ENCODE measurements around the gene GIMAP4.

Gene GIMAP4

GRCh38 chr7:150569245-150569955 is 2.2 kb downstream of the GIMAP4 start:
- Histone ChIP-seq H3K4me1 (ENCODE audit: control insufficient read depth, insufficient read depth, low read length) (no peaks in the 10 kb centered on the region), H3K4me3 (ENCODE audit: low read depth, low read length) (no peak overlapping the region), H3K27ac (ENCODE audit: extremely low read depth, low read depth, low read length) (no peak overlapping the region), H3K9me3 (ENCODE audit: control insufficient read depth, insufficient read depth, low read depth, low read length) (no peaks in the 10 kb centered on the region), H3K36me3 (ENCODE audit: control insufficient read depth in 2 of 2, insufficient read depth in 1 of 2, low read length in 2 of 2) (no peaks in the 10 kb centered on the region)
- no peak for TF ChIP-seq ZNF558 (tag by site-specific recombination; IDR thresholded peaks at IDR 0.05)
- TF ChIP-seq ZNF157 (tag by site-specific recombination; IDR thresholded peaks at IDR 0.05): no peak
- TF ChIP-seq KLF9 (tag by site-specific recombination; IDR thresholded peaks at IDR 0.05; ENCODE audit: low read depth): no peak
- no peak for TF ChIP-seq IKZF3 (tag by site-specific recombination; IDR thresholded peaks at IDR 0.05)
- CTCF ChIA-PET: no interaction called here
- POLR2A ChIA-PET: no interaction called here

- Histone ChIP-seq H3K9me3 (ENCODE audit: control insufficient read depth, insufficient read depth, low read depth, low read length) (no peaks in the 10 kb centered on the region), H3K36me3 (ENCODE audit: control insufficient read depth in 2 of 2, insufficient read depth in 1 of 2, low read length in 2 of 2) (no peaks in the 10 kb centered on the region), H3K4me3 (ENCODE audit: low read depth, low read length) (no peak overlapping the region), H3K27ac (ENCODE audit: extremely low read depth, low read depth, low read length) (no peak overlapping the region), H3K4me1 (ENCODE audit: control insufficient read depth, insufficient read depth, low read length) (no peaks in the 10 kb centered on the region)
- ChIA-PET POLR2A (no interaction called here), CTCF (interaction anchor here (0.6 kb wide), 1 partner anchor 115 kb away, joined by 3 read pairs; no protein-coding TSS in a partner anchor)
- no peak for TF ChIP-seq ZBTB10 (tag by site-specific recombination; IDR thresholded peaks at IDR 0.05)
- TF ChIP-seq ZNF341 (tag by site-specific recombination; IDR thresholded peaks at IDR 0.05; ENCODE audit: low read depth): no peak
- no peak for TF ChIP-seq ZBTB17 (tag by site-specific recombination; IDR thresholded peaks at IDR 0.05)
- TF ChIP-seq MYNN (tag by site-specific recombination; IDR thresholded peaks at IDR 0.05; ENCODE audit: borderline replicate concordance): no peak
- no peak for TF ChIP-seq ZBTB20 (tag by site-specific recombination; IDR thresholded peaks at IDR 0.05)
- TF ChIP-seq ZBTB49 (tag by site-specific recombination; IDR thresholded peaks at IDR 0.05; ENCODE audit: low read depth): no peak
- TF ChIP-seq ZNF621 (tag by site-specific recombination; IDR thresholded peaks at IDR 0.05): no peak
- TF ChIP-seq SALL2 (tag by site-specific recombination; IDR thresholded peaks at IDR 0.05; ENCODE audit: borderline replicate concordance): no peak
- no peak for TF ChIP-seq ZNF148 (tag by site-specific recombination; IDR thresholded peaks at IDR 0.05; ENCODE audit: borderline replicate concordance)
- TF ChIP-seq ZNF548 (tag by site-specific recombination; IDR thresholded peaks at IDR 0.05): no peak
- TF ChIP-seq ZNF350 (tag by site-specific recombination; IDR thresholded peaks at IDR 0.05): no peak
- no peak for TF ChIP-seq ZNF488 (tag by site-specific recombination; IDR thresholded peaks at IDR 0.05)
- no peak for TF ChIP-seq ZNF280D (tag by site-specific recombination; IDR thresholded peaks at IDR 0.05)
- TF ChIP-seq ZBTB44 (tag by site-specific recombination; IDR thresholded peaks at IDR 0.05): no peak
Measured at GRCh38 chr7:150570556-150571465, 3.6 kb downstream of the GIMAP4 start.
